ENCODE results near the gene CLEC14A.

The CLEC14A gene

GRCh38 chr14:38255673-38256532, at the start of gene CLEC14A:
Gene CLEC14A (minus strand): TSS chr14:38256093. CDS start chr14:38256022, 71 bp downstream.
- DNase-seq = peak; percentile 78

- no peak for DNase-seq
These were observed 47.1 kb upstream of the CLEC14A start for GRCh38 chr14:38302966-38303365.

- DNase-seq = no peak
These were observed 46.1 kb upstream of the CLEC14A start for GRCh38 chr14:38302034-38302433.

GRCh38 chr14:38297681-38298080, 41.8 kb upstream of the CLEC14A start:
- DNase-seq = no peak

- DNase-seq = no peak
These were observed 36.0 kb upstream of the CLEC14A start for GRCh38 chr14:38291681-38292467.

- no peak for DNase-seq
These were observed 34.8 kb upstream of the CLEC14A start for GRCh38 chr14:38290601-38291188.

- no peak for DNase-seq
These were observed 30.6 kb upstream of the CLEC14A start for GRCh38 chr14:38286452-38286851.

GRCh38 chr14:38285962-38286361, 30.1 kb upstream of the CLEC14A start:
- DNase-seq = no peak

- DNase-seq = no peak
These were observed 27.0 kb upstream of the CLEC14A start for GRCh38 chr14:38282936-38283335.

- DNase-seq = no peak
These were observed 24.2 kb upstream of the CLEC14A start for GRCh38 chr14:38280081-38280480.

GRCh38 chr14:38279572-38279971, 23.7 kb upstream of the CLEC14A start:
- DNase-seq = no peak

GRCh38 chr14:38278035-38278434, 22.1 kb upstream of the CLEC14A start:
- no peak for DNase-seq

- DNase-seq = no peak
These were observed 7.0 kb upstream of the CLEC14A start for GRCh38 chr14:38262844-38263243.

- DNase-seq = peak; percentile 85
These were observed 5.7 kb upstream of the CLEC14A start for GRCh38 chr14:38261620-38262019.

- DNase-seq = no peak
These were observed 1.6 kb upstream of the CLEC14A start for GRCh38 chr14:38257507-38257906.

- DNase-seq = no peak
These were observed 594 bp upstream of the CLEC14A start for GRCh38 chr14:38256533-38256840.

- DNase-seq = no peak
These were observed 553 bp downstream of the CLEC14A start for GRCh38 chr14:38255408-38255672.

- no peak for DNase-seq
These were observed 1.1 kb downstream of the CLEC14A start for GRCh38 chr14:38254571-38255407.

- no peak for DNase-seq
These were observed 2.2 kb downstream of the CLEC14A start for GRCh38 chr14:38253676-38254075.

GRCh38 chr14:38252066-38252710, 3.7 kb downstream of the CLEC14A start:
- DNase-seq = no peak

- no peak for DNase-seq
These were observed 5.6 kb downstream of the CLEC14A start for GRCh38 chr14:38250331-38250730.

- DNase-seq = no peak
These were observed 7.4 kb downstream of the CLEC14A start for GRCh38 chr14:38248321-38249028.

Measured in MV-4-11 (cell line).